Cardiac septum (tissue), 1 donor: ENCODE results near the gene PIGQ. TPM values are rescaled to one million over a fixed set of nuclear protein-coding genes. Genes with fewer than 3 reads are reported as not detected.

Experiments
- DNase-seq: peaks from one replicate; pipeline ENCODE4 v3.0.0-alpha.2; 2020; ENCODE audit warnings: low spot score
- intact Hi-C: fragments of 100-400 bp; cut with DNase I; formaldehyde crosslinking; loops from one replicate; pipeline ENCODE4 v1.14.0; 2022
- total RNA-seq: library from RNA; stranded (reverse); fragmentation: NEBNext Ultra II Directional; extraction: Animal tissue kit (Norgen Biotek cat#: 25700); gene quantifications from one replicate; pipeline ENCODE4 v1.2.1, GENCODE V29; 2021
- donor health status: DM: no; HTN: no; CAD: no.

Gene PIGQ
- total RNA-seq, 1 donor from 2014 or later, result 25.5 TPM

GRCh38 chr16:553601-554296 lies 16.0 kb upstream of the PIGQ start:
- DNase-seq, result no peak
- intact Hi-C loops, result no loop called here

GRCh38 chr16:554297-554621 lies 15.5 kb upstream of the PIGQ start:
- no peak for DNase-seq
- intact Hi-C loops, result no loop called here

- no peak for DNase-seq
- intact Hi-C loops, result no loop called here
These were observed 15.0 kb upstream of the PIGQ start for GRCh38 chr16:554640-555365.

GRCh38 chr16:555528-556473 lies 14.0 kb upstream of the PIGQ start:
- intact Hi-C loops, result no loop called here
- DNase-seq, result no peak

GRCh38 chr16:556474-557173 lies 13.1 kb upstream of the PIGQ start:
- intact Hi-C loops, result no loop called here
- DNase-seq, result no peak

GRCh38 chr16:557463-558297 lies 12.1 kb upstream of the PIGQ start:
- intact Hi-C loops, result no loop called here

GRCh38 chr16:558298-559020 lies 11.3 kb upstream of the PIGQ start:
- no peak for DNase-seq
- intact Hi-C loops, result no loop called here

More at GRCh38 chr16:557463-558297, 12.1 kb upstream of the PIGQ start:
- no peak for DNase-seq

GRCh38 chr16:559021-559380 lies 10.8 kb upstream of the PIGQ start:
- intact Hi-C loops, result no loop called here

GRCh38 chr16:559411-560203 lies 10.2 kb upstream of the PIGQ start:
- intact Hi-C loops, result no loop called here
- no peak for DNase-seq

More at GRCh38 chr16:559021-559380, 10.8 kb upstream of the PIGQ start:
- DNase-seq, result no peak

GRCh38 chr16:560204-560700 lies 9.5 kb upstream of the PIGQ start, which contains the start of gene PRR35:
Gene PRR35, plus strand, starts transcription at chr16:560394. Its CDS starts 2,901 bp downstream, at chr16:563295.
- no peak for DNase-seq
- intact Hi-C loops, result no loop called here

- intact Hi-C loops, result no loop called here
- no peak for DNase-seq
These were observed 8.9 kb upstream of the PIGQ start for GRCh38 chr16:560701-561412.

- intact Hi-C loops, result no loop called here
- DNase-seq, result no peak
These were observed 8.4 kb upstream of the PIGQ start for GRCh38 chr16:561413-561794.

- no peak for DNase-seq
- intact Hi-C loops, result no loop called here
These were observed 7.5 kb upstream of the PIGQ start for GRCh38 chr16:561957-562938.

GRCh38 chr16:563072-563644 lies 6.6 kb upstream of the PIGQ start:
- no peak for DNase-seq
- intact Hi-C loops, result no loop called here
